Measurements from ENCODE around the gene PEF1. TPM values are rescaled to one million over a fixed set of nuclear protein-coding genes. Genes with fewer than 3 reads are reported as not detected.

The PEF1 gene
- total and polyA plus RNA-seq, 2 of the 8 experiments (the other 6 are each of a cell fraction or from before 2014, with no cell fraction given): 35.2 to 69.2 TPM

DNA sequence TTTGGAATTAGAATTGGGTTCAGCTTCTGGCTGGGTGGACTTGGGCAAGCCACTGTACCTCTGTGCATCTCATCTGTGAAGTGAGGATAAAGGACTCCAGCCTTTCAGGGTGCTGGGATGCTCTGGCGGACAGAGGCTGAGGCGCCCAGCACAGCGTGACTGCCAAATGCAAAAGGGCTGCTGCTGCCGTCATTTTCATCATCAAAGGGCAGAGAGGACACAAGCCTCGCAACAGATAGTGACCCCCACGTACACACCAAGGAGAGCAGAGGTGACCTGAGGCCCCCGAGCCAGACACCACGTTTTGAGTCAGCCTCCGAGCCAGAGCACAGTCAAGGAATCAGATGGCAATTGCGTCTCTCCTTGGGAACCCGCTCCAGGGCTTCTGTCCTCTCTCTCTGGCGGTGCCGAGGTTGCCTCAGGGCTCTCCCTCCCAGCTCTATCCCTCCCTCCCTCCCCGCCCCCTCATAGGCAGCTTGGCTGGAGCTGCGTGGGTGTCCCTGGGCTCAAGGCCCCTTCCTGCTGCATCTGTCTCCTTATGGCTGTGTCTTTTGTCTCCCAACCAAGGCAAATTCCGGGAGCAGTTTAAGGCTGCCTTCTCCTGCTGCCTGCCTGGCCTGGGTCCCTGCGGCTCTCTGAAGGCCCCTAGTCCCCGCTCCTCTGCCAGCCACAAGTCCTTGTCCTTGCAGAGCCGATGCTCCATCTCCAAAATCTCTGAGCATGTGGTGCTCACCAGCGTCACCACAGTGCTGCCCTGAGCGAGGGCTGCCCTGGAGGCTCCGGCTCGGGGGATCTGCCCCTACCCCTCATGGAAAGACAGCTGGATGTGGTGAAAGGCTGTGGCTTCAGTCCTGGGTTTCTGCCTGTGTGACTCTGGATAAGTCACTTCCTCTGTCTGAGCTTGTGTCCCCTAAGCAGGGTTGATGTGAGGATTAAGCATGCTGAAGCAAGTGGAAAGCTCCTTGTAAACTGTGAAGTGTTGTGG lies 18.2 kb downstream of the PEF1 start:
- peaks cover 0 to 4% (median 0%) of the 10 kb centered on the region in 4 experiments; a peak in 1 of 7 replicates for H3K4me1 ChIP-seq (replicated peaks in 1 of 4; ENCODE audit: control insufficient read depth in 3 of 4, insufficient read depth in 4 of 4, low read length in 3 of 4)
- H2BK15ac ChIP-seq (ENCODE audit: low read length): no peak overlapping the region
- H2BK120ac ChIP-seq (replicated peaks; ENCODE audit: low read depth, low read length): no peak overlapping the region
- no peak overlapping the region for H3K18ac ChIP-seq (ENCODE audit: extremely low read depth, low read length)
- no peak overlapping the region for H3K4ac ChIP-seq (replicated peaks; ENCODE audit: insufficient read length, low read depth, low read length)
- no peak overlapping the region; a peak in 1 of 7 replicates for H3K9ac ChIP-seq (replicated peaks in 1 of 4; ENCODE audit: extremely low read depth in 1 of 4, low read depth in 3 of 4, low read length in 3 of 4)
- POLR2A ChIA-PET (ENCODE audit: partially characterized antibody): interaction anchor here (0.6 to 1.5 kb wide), 3 partner anchors 8 to 14 kb away, joined by 3 to 7 read pairs (median 4); partner anchors contain the start of gene HCRTR1
- H3K23ac ChIP-seq (ENCODE audit: insufficient read length): no peak overlapping the region
- no peak overlapping the region for H2AK5ac ChIP-seq (ENCODE audit: low read depth, low read length)
- H2AFZ ChIP-seq (ENCODE audit: low read length): no peak overlapping the region
- H3K56ac ChIP-seq (replicated peaks; ENCODE audit: insufficient read length, low read depth, low read length): no peak overlapping the region
- CTCF ChIA-PET (ENCODE audit: partially characterized antibody): interaction anchor here (0.7 to 5.2 kb wide), 6 partner anchors 8 to 205 kb away, joined by 3 to 40 read pairs (median 4); no protein-coding TSS in a partner anchor
- H4K8ac ChIP-seq (ENCODE audit: extremely low read depth, insufficient read depth, low read length): peak overlapping the region; percentile 57; the same call in 1 of the 2 replicates
- no peak overlapping the region for H4K5ac ChIP-seq (ENCODE audit: insufficient read length, low read depth, low read length)
- no peaks in the 10 kb centered on the region for H3K23me2 ChIP-seq (ENCODE audit: low read depth, low read length)
- TF ChIP-seq POU5F1 (IDR thresholded peaks at IDR 0.05; ENCODE audit: low read depth, low read length) (no peak), SAP30 (IDR thresholded peaks at IDR 0.05; ENCODE audit: insufficient read depth, insufficient replicate concordance, low read length) (no peak), SIN3A (conservative IDR thresholded peaks at IDR 0.05 in 1 of 2, IDR thresholded peaks at IDR 0.05 in 1 of 2; ENCODE audit: low read depth in 1 of 2, low read length in 2 of 2) (no peak), EGR1 (IDR thresholded peaks at IDR 0.05; ENCODE audit: borderline replicate concordance, low read depth, low read length) (peak; percentile 38; the same call in 1 of the 2 replicates), POLR2A (IDR thresholded peaks at IDR 0.05; ENCODE audit: control extremely low read depth in 1 of 2, low read depth in 2 of 2, low read length in 2 of 2) (no peak)
- H2BK20ac ChIP-seq (ENCODE audit: low read length): no peak overlapping the region
- H4K91ac ChIP-seq (replicated peaks; ENCODE audit: insufficient read length, low read length): no peak overlapping the region
- no peak overlapping the region for H3K4me3 ChIP-seq (ENCODE audit: extremely low read depth in 1 of 4, insufficient read depth in 2 of 4, low read depth in 3 of 4, low read length in 4 of 4)
- H3K27me3 ChIP-seq (replicated peaks in 1 of 4; ENCODE audit: control insufficient read depth in 3 of 4, extremely low read depth in 1 of 4, insufficient read depth in 3 of 4, low read length in 3 of 4): no peaks in the 10 kb centered on the region
- peaks cover 3 to 16% (median 10%) of the 10 kb centered on the region in 4 experiments; a peak in 7 of 8 replicates for H3K36me3 ChIP-seq (ENCODE audit: control insufficient read depth in 2 of 4, insufficient read depth in 4 of 4, low read length in 3 of 4)
- H3K79me2 ChIP-seq (ENCODE audit: control insufficient read depth in 1 of 2, insufficient read depth in 2 of 2, low read length in 2 of 2): no peaks in the 10 kb centered on the region
- DNase-seq (ENCODE audit: low read depth in 1 of 2, low spot score in 2 of 2): no peak
- FAIRE-seq: no peak
- WGBS, 2 experiments (ENCODE audit: extremely low coverage in 1 of 2, insufficient coverage in 1 of 2, insufficient read length in 1 of 2, insufficient replicate concordance in 2 of 2, low coverage in 1 of 2, low lambda C conversion rate in 2 of 2, missing lambda C conversion rate in 1 of 2): 79% methylated on average over 20 of the region's 23 CpGs; no CpG with 5 or more reads in 1 of the 2 experiments
- no peak overlapping the region for H2BK5ac ChIP-seq (ENCODE audit: low read depth, low read length)
- H3K4me2 ChIP-seq (ENCODE audit: insufficient read depth in 1 of 2, low read depth in 2 of 2, low read length in 2 of 2): no peak overlapping the region
- H3K79me1 ChIP-seq (ENCODE audit: low read depth, low read length): no peaks in the 10 kb centered on the region
- no peak overlapping the region; the same call in 1 of the 2 replicates for H3K27ac ChIP-seq (ENCODE audit: low read depth, low read length)
- no peaks in the 10 kb centered on the region for H3K9me3 ChIP-seq (ENCODE audit: insufficient read depth in 2 of 2, low read depth in 1 of 2, low read length in 1 of 2)
- H4K20me1 ChIP-seq (replicated peaks in 1 of 2; ENCODE audit: control insufficient read depth in 1 of 2, insufficient read depth in 2 of 2, low read length in 2 of 2): peaks cover 0 to 4% of the 10 kb centered on the region in 2 experiments
- no peak overlapping the region for H2BK12ac ChIP-seq (ENCODE audit: low read depth, low read length)
- no peak overlapping the region for H3K14ac ChIP-seq (ENCODE audit: insufficient read length)
